ENCODE data around the gene CGN.

The CGN gene

DNA sequence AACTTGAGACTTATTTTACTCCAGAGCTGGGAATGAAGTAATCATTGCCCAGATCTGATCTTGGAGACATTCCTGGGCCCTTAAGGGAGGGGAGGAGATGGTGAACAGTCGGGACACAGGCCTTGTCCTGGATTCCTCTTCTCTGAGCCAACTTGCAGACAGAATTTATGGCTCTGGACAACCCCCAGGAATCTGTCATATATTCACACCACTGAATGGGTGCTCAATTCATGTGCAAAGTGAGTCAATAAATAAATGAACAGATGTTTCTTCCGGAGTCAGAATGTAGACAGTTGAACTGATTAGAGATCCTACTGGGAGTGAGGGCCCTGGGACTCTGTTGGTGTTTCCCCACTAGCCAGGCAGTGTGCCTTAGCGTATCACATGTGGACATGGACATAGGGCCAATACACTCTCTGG is 31.5 kb downstream of the CGN start:
- Histone ChIP-seq H3K36me3 (ENCODE audit: control insufficient read depth, insufficient read depth, low read length) (no peaks in the 10 kb centered on the region), H3K4me1 (ENCODE audit: control insufficient read depth, insufficient read depth, low read length) (peaks cover 16% of the 10 kb centered on the region), H3K27me3 (ENCODE audit: control insufficient read depth, insufficient read depth, low read length) (peaks cover 7% of the 10 kb centered on the region), H3K4me3 (ENCODE audit: low read depth, low read length) (no peak overlapping the region), H3K9me3 (ENCODE audit: control insufficient read depth, insufficient read depth, low read length) (no peaks in the 10 kb centered on the region), H3K9ac (ENCODE audit: low read depth, low read length) (no peak overlapping the region)

DNA sequence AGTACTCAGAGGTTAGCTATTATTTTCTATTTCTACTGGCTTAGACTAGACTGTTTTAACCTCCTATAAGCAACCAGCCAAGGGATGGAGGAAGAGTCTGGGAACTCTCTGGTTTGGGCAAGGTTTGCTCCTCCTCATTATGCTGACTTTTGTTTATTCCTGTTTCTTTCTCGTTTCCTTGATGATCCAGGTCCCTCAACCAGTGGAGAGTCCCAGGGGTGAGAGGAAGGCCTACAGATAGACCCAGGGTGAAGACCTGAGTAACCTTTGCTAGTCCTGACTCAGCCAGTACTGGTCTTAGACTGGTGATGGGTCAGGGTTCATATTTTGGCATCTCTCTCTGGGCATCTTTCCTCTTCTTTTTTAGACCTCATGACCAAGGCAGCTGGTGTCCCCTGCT is 34.4 kb downstream of the CGN start:
- Histone ChIP-seq H3K4me3 (ENCODE audit: low read depth, low read length) (no peak overlapping the region), H3K9ac (ENCODE audit: low read depth, low read length) (no peak overlapping the region), H3K36me3 (ENCODE audit: control insufficient read depth, insufficient read depth, low read length) (no peaks in the 10 kb centered on the region), H3K27me3 (ENCODE audit: control insufficient read depth, insufficient read depth, low read length) (peaks cover 7% of the 10 kb centered on the region), H3K4me1 (ENCODE audit: control insufficient read depth, insufficient read depth, low read length) (peaks cover 12% of the 10 kb centered on the region), H3K9me3 (ENCODE audit: control insufficient read depth, insufficient read depth, low read length) (no peaks in the 10 kb centered on the region)

DNA sequence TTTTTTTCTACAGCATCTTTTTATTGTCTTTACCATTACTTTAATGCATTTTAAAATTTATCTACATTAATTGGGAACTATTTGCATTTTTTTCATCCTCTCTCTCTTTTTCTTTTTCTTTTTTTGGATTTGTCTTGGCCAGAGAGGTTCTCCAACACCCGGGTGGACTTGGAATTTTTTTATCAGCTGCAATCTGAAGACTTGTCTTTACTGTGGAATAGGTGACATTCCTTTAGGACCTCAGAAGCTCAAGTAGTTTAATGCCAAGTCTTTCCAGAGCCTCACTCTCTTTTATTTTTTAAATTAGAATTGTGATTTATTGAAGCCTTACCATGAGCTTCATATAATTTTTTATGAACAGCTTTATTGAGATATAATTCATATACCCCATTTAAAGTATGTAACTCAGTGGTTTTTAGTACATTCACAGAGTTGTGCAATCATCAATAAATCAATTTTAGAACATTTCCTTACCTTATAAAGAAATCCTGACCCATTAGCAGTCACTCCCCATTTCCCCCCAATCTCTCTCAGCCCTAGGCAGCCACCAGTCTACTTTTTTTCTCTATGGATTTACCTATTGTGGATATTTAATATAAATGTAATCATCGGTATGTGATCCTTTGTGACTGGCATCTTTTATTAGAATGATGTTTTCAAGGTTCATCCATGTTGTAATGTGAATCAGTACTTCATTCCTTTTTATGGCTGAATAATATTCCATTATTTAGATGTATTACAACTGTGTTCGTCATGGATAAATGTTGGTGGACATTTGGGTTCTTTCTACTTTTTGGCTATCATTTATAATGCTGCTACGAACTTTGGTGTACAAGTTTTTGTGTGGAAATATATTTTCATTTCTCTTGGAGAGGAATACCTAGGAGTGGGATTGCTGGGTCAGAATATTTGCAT is 35.1 kb downstream of the CGN start:
- no peaks in the 10 kb centered on the region for H3K36me3 ChIP-seq (ENCODE audit: control insufficient read depth, insufficient read depth, low read length)

DNA sequence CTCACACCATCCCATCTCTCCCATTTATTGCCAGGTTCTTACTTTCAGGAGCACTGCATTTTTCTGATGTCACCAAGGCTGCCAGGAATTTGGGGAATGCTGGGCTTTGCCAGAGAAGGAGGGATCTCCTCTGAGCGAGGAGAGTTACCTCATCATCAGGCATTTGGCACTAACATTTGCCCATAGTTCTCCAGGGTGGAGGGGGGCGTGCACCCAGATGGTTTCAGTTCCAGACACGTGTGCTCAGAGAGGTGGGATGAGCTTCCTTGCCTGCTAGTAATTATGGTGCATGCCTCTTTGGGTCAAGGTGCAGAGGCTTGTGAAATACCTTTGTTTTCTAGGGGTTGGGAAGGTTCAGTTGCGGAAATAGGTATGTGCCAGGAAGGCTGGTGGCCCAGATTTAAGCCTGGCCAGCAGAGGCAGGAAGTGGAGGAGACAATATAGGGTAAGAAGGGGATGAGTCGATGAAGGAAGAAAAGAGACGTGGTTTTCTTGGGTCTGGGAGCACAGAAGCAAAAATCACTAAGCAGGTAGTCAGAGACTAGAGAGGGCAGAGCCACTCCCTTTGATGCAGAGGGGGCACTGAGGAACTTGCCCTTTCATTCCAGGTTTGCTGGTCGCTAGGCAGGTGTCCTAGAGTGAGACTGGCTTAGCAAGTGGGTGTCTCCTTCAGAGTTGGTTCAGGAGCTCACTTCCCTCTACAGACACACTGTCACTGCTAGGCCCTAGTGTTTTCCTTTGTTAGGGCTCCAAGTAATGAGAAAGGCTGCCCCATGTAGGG is 36.1 kb downstream of the CGN start:
- Histone ChIP-seq H3K36me3 (ENCODE audit: control insufficient read depth, insufficient read depth, low read length) (no peaks in the 10 kb centered on the region), H3K4me3 (ENCODE audit: low read depth, low read length) (no peak overlapping the region), H3K4me1 (ENCODE audit: control insufficient read depth, insufficient read depth, low read length) (peaks cover 9% of the 10 kb centered on the region), H3K27me3 (ENCODE audit: control insufficient read depth, insufficient read depth, low read length) (no peaks in the 10 kb centered on the region), H3K9me3 (ENCODE audit: control insufficient read depth, insufficient read depth, low read length) (no peaks in the 10 kb centered on the region), H3K9ac (ENCODE audit: low read depth, low read length) (peak overlapping the region; percentile 39)

More for the DNA sequence above, 35.1 kb downstream of the CGN start:
- H3K4me1 ChIP-seq (ENCODE audit: control insufficient read depth, insufficient read depth, low read length), result peaks cover 11% of the 10 kb centered on the region
- H3K27me3 ChIP-seq (ENCODE audit: control insufficient read depth, insufficient read depth, low read length), result peaks cover 5% of the 10 kb centered on the region
- no peak overlapping the region for H3K9ac ChIP-seq (ENCODE audit: low read depth, low read length)
- no peak overlapping the region for H3K4me3 ChIP-seq (ENCODE audit: low read depth, low read length)
- H3K9me3 ChIP-seq (ENCODE audit: control insufficient read depth, insufficient read depth, low read length), result no peaks in the 10 kb centered on the region

DNA sequence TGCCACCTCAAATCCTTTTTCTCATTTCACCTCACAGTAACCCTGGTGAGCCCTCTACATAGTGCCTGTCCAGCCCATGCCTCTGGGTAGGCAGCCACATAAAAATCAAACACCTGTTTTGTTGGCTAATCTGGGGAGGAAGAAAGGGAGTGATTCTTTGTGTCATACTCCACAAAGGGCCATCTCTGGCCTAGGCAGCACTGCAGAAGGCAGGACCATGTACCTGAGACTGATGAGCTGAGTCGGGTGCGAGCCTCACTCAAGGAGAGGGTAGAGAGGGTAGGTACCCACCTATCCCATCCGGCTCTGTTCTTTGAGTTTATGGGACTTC is 36.7 kb downstream of the CGN start:
- H3K9me3 ChIP-seq (ENCODE audit: control insufficient read depth, insufficient read depth, low read length), result no peaks in the 10 kb centered on the region
- H3K36me3 ChIP-seq (ENCODE audit: control insufficient read depth, insufficient read depth, low read length), result no peaks in the 10 kb centered on the region
- no peaks in the 10 kb centered on the region for H3K27me3 ChIP-seq (ENCODE audit: control insufficient read depth, insufficient read depth, low read length)
- no peak overlapping the region for H3K4me3 ChIP-seq (ENCODE audit: low read depth, low read length)
- no peak overlapping the region for H3K9ac ChIP-seq (ENCODE audit: low read depth, low read length)
- H3K4me1 ChIP-seq (ENCODE audit: control insufficient read depth, insufficient read depth, low read length), result peaks cover 9% of the 10 kb centered on the region

DNA sequence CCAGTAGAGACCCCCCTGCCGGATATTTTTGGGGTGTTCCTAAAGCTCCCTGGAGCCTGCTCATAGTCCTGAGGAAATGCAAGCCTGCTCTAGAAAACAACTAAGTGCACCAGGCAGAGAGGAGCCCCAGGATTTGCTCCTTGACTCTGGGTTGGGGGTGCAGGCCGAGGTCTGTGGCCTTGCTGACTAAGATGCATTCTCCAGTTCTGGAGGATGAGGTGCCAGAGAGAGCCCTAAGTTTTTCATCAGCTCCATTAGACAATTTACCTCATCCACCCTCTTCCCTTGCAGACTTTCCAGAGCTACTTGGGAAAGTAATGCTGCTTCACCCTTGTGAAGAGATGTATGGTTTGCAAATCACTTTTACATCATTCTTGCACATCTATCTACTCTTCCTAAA is 38.0 kb downstream of the CGN start:
- H3K4me1 ChIP-seq (ENCODE audit: control insufficient read depth, insufficient read depth, low read length), result peaks cover 9% of the 10 kb centered on the region
- H3K4me3 ChIP-seq (ENCODE audit: low read depth, low read length), result no peak overlapping the region
- no peaks in the 10 kb centered on the region for H3K36me3 ChIP-seq (ENCODE audit: control insufficient read depth, insufficient read depth, low read length)

DNA sequence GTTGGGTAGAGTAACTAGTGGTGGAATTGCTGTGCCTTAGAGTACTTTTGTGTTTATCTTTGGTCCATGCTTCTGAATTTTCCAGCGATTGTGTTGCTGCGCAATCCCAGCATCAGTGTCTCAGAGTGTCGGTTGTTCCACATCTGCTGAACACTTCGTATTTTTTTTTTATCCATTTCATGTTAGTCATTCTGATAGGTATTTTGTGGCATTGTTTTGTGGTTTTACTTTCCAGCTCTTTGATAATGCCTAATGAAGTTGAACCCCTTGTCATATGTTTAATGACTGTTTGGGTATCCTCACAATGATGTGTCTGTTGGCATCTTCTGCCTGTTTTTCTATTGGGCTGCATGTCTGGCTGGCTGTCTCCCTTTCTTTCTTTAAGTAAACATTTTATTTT is 42.5 kb downstream of the CGN start:
- H3K27me3 ChIP-seq (ENCODE audit: control insufficient read depth, insufficient read depth, low read length), result no peaks in the 10 kb centered on the region
- H3K9ac ChIP-seq (ENCODE audit: low read depth, low read length), result no peak overlapping the region
- H3K4me1 ChIP-seq (ENCODE audit: control insufficient read depth, insufficient read depth, low read length), result no peaks in the 10 kb centered on the region
- H3K4me3 ChIP-seq (ENCODE audit: low read depth, low read length), result no peak overlapping the region
- no peaks in the 10 kb centered on the region for H3K9me3 ChIP-seq (ENCODE audit: control insufficient read depth, insufficient read depth, low read length)
- no peaks in the 10 kb centered on the region for H3K36me3 ChIP-seq (ENCODE audit: control insufficient read depth, insufficient read depth, low read length)

More for the DNA sequence above, 38.0 kb downstream of the CGN start:
- no peaks in the 10 kb centered on the region for H3K27me3 ChIP-seq (ENCODE audit: control insufficient read depth, insufficient read depth, low read length)
- no peaks in the 10 kb centered on the region for H3K9me3 ChIP-seq (ENCODE audit: control insufficient read depth, insufficient read depth, low read length)
- H3K9ac ChIP-seq (ENCODE audit: low read depth, low read length), result no peak overlapping the region

DNA sequence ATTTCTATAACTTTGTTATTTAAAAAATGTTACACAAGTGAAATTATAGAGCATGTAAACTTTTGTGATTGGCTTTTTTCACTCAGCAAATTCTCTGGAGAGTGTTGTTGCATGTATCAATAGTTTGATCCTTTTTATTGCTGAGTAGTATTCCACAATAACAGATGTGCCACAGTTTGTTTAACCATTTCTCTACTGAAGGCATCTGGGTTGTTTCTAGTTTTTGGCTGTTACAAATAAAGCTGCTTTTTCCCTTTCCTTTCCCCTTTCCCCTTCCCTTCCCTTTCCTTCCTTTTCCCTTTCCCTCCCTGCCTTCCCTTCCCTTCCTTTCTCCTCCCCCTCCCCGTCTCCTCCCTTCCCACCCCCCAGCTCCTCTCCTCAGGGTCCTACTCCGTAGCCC is 44.9 kb downstream of the CGN start:
- H3K4me3 ChIP-seq (ENCODE audit: low read depth, low read length), result no peak overlapping the region
- no peaks in the 10 kb centered on the region for H3K36me3 ChIP-seq (ENCODE audit: control insufficient read depth, insufficient read depth, low read length)
- no peaks in the 10 kb centered on the region for H3K27me3 ChIP-seq (ENCODE audit: control insufficient read depth, insufficient read depth, low read length)
- no peaks in the 10 kb centered on the region for H3K9me3 ChIP-seq (ENCODE audit: control insufficient read depth, insufficient read depth, low read length)
- H3K9ac ChIP-seq (ENCODE audit: low read depth, low read length), result no peak overlapping the region
- no peaks in the 10 kb centered on the region for H3K4me1 ChIP-seq (ENCODE audit: control insufficient read depth, insufficient read depth, low read length)

DNA sequence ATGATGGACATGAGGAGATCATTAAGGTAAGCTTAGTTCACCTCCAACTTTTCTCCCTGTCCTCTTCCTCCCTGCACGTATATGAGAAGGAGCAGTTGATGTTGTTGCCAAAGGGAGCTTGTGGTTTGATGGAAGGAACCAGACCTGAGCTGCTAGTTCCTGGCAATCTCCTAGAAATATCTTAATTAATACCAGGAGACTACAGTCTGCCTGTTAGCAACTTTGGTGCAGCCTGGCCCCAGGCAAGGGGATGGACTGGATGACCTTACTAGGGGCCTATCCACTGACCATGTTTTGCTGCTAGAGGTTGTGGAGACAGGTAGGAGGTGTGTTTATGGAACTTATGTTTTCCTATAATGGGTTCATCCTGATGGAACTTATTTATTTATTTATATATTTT is 51.5 kb downstream of the CGN start:
- Histone ChIP-seq H3K9me3 (ENCODE audit: control insufficient read depth, insufficient read depth, low read length) (no peaks in the 10 kb centered on the region), H3K36me3 (ENCODE audit: control insufficient read depth, insufficient read depth, low read length) (peaks cover 12% of the 10 kb centered on the region), H3K9ac (ENCODE audit: low read depth, low read length) (no peak overlapping the region), H3K27me3 (ENCODE audit: control insufficient read depth, insufficient read depth, low read length) (no peaks in the 10 kb centered on the region), H3K4me1 (ENCODE audit: control insufficient read depth, insufficient read depth, low read length) (no peaks in the 10 kb centered on the region), H3K4me3 (ENCODE audit: low read depth, low read length) (no peak overlapping the region)

DNA sequence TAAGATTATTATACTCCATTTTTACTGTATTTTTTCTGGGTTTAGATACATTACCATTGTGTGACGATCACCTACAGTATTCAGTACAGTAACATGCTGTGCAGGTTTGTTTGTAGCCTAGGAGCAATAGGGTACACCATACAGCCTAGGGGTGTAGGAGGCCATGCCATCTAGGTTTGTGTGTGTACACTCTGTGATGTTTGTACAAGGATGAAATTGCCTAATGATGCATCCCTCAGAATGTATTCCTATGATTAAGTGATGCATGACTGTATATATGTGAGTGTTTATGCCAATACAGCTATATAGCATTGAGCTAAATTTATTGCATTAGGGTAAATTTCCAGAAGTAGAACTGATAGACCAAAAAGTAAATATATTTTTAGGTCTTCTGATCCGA is 52.2 kb downstream of the CGN start:
- Histone ChIP-seq H3K36me3 (ENCODE audit: control insufficient read depth, insufficient read depth, low read length) (peaks cover 12% of the 10 kb centered on the region), H3K9me3 (ENCODE audit: control insufficient read depth, insufficient read depth, low read length) (no peaks in the 10 kb centered on the region), H3K4me1 (ENCODE audit: control insufficient read depth, insufficient read depth, low read length) (no peaks in the 10 kb centered on the region), H3K9ac (ENCODE audit: low read depth, low read length) (no peak overlapping the region), H3K27me3 (ENCODE audit: control insufficient read depth, insufficient read depth, low read length) (no peaks in the 10 kb centered on the region), H3K4me3 (ENCODE audit: low read depth, low read length) (no peak overlapping the region)

DNA sequence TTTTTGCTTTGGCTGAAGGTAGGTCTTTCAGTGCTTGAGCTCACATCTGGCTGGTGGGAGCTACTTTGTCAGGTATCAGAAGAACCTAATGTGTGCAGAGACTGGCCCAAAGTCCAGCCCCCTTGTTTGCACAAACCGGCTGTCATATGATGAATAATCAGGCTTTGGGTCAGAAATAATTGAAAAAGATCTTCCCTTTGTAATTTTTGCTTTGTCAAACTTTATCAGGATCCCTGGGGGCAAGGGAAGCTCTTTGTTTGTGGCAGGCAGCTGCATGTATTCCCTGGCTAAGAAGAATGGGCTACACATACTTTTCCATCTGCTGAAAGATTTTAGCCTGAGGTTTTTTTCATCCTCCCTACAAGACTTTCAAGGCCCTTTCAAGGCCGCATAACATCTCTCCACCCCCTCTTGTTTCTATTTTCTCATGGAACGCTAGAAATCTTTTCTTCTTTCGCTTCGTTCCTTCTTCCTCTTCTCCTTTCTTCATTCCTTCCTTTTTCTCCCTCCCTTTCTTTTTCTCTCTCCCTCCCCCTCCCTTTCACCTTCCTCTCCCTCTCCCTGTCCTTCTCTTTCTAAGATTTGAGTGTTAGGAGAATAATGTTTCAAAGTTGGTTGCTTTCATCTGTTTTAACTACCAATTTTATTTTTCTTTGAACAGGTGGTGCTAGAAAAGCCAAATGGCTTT is 54.5 kb downstream of the CGN start:
- no peak overlapping the region for H3K4me3 ChIP-seq (ENCODE audit: low read depth, low read length)
- no peaks in the 10 kb centered on the region for H3K9me3 ChIP-seq (ENCODE audit: control insufficient read depth, insufficient read depth, low read length)
- H3K9ac ChIP-seq (ENCODE audit: low read depth, low read length), result no peak overlapping the region
- H3K27me3 ChIP-seq (ENCODE audit: control insufficient read depth, insufficient read depth, low read length), result no peaks in the 10 kb centered on the region
- peaks cover 21% of the 10 kb centered on the region for H3K36me3 ChIP-seq (ENCODE audit: control insufficient read depth, insufficient read depth, low read length)
- H3K4me1 ChIP-seq (ENCODE audit: control insufficient read depth, insufficient read depth, low read length), result no peaks in the 10 kb centered on the region
